PC-3 (cell line): ENCODE measurements around the gene PTPRA. TPM values are rescaled to one million over a fixed set of nuclear protein-coding genes. Genes with fewer than 3 reads are reported as not detected.

Experiments used
- ATAC-seq: fragments of 200-7000 bp; cut with Tn5 transposase; 2 replicates; pipeline ENCODE4 v1.9.1; 2020; ENCODE audit warnings: mild to moderate bottlenecking, moderate library complexity
- BruUV-seq: library from RNA; stranded (reverse); fragments of 400-500 nt; replicated peaks from 2 replicates; lab custom pipeline; 2021; lab: Mats Ljungman, UMichigan
- CTCF ChIA-PET: fragments of 300-600 bp; sonication (Branson Sonifier 250); formaldehyde crosslinking; loops from one replicate; lab custom pipeline; 2022; ENCODE audit warnings: antibody characterized with exemption; lab: Charles Lee
- POLR2A ChIA-PET: fragments of 300-600 bp; sonication (Branson Sonifier 250); formaldehyde crosslinking; loops from one replicate; lab custom pipeline; 2022; ENCODE audit warnings: antibody characterized with exemption; ENCODE audit not compliant: unreplicated experiment; lab: Charles Lee
- DNase-seq: peaks from one replicate; pipeline ENCODE4 v3.0.0-alpha.2; 2015
- H2AFZ ChIP-seq: fragments of 300-600 bp; sonication (generic); 2 replicates; pipeline ENCODE4 v1.6.0; 2016; ENCODE audit warnings: antibody characterized with exemption, low read length
- H3F3A ChIP-seq: fragments of 300-600 bp; sonication (generic); one replicate; pipeline ENCODE4 v1.6.0; 2017; ENCODE audit warnings: antibody characterized with exemption, low read length, control low read depth, mild to moderate bottlenecking; ENCODE audit not compliant: unreplicated experiment
- H3K27ac ChIP-seq: fragments of 300-600 bp; sonication (generic); 2 replicates; pipeline ENCODE4 v1.5.1; 2016; ENCODE audit warnings: mild to moderate bottlenecking, low read length
- H3K27me3 ChIP-seq: fragments of 300-600 bp; sonication (generic); 2 replicates; pipeline ENCODE4 v1.6.1; 2016; ENCODE audit warnings: low read length, mixed read lengths
- H3K36me3 ChIP-seq: fragments of 300-600 bp; sonication (generic); 2 replicates; pipeline ENCODE4 v1.6.1; 2016; ENCODE audit warnings: low read depth, mixed run types, low read length, mixed read lengths
- H3K4me1 ChIP-seq: fragments of 300-600 bp; sonication (generic); 2 replicates; pipeline ENCODE4 v1.5.1; 2016; ENCODE audit warnings: low read length; ENCODE audit not compliant: insufficient read depth
- H3K4me2 ChIP-seq: fragments of 300-600 bp; sonication (generic); 2 replicates; pipeline ENCODE4 v1.6.0; 2016; ENCODE audit warnings: low read length
- H3K4me3 ChIP-seq: fragments of 300-600 bp; sonication (generic); 2 replicates; pipeline ENCODE4 v1.5.1; 2016; ENCODE audit warnings: mild to moderate bottlenecking, low read length, mixed read lengths
- H3K79me2 ChIP-seq: fragments of 300-600 bp; sonication (generic); 2 replicates; pipeline ENCODE4 v1.6.1; 2017; ENCODE audit warnings: low read length, mixed read lengths
- H3K9ac ChIP-seq: fragments of 300-600 bp; sonication (generic); 2 replicates; pipeline ENCODE4 v1.6.0; 2016; ENCODE audit warnings: mild to moderate bottlenecking, low read length
- H3K9me2 ChIP-seq: fragments of 300-600 bp; sonication (generic); replicated peaks from 2 replicates; pipeline ENCODE4 v1.6.1; 2016; ENCODE audit warnings: mixed run types, low read length, mixed read lengths
- H3K9me3 ChIP-seq: fragments of 300-600 bp; sonication (generic); 2 replicates; pipeline ENCODE4 v1.6.1; 2016; ENCODE audit warnings: low read length, mixed read lengths
- H4K20me1 ChIP-seq: fragments of 300-600 bp; sonication (generic); 2 replicates; pipeline ENCODE4 v1.6.1; 2016; ENCODE audit warnings: low read length, mixed read lengths
- CTCF ChIP-seq: fragments of 300-600 bp; sonication (generic); conservative IDR thresholded peaks from 2 replicates; pipeline ENCODE4 v1.5.1; 2017; ENCODE audit warnings: antibody characterized with exemption, low read depth, mild to moderate bottlenecking, low read length
- EZH2 ChIP-seq: fragments of 300-600 bp; sonication (generic); IDR thresholded peaks from one replicate; pipeline ENCODE4 v1.6.1; 2017; ENCODE audit warnings: antibody characterized with exemption, mild to moderate bottlenecking, low read length; ENCODE audit not compliant: unreplicated experiment
- EZH2phosphoT487 ChIP-seq: fragments of 300-600 bp; sonication (generic); IDR thresholded peaks from 2 replicates; pipeline ENCODE4 v1.6.1; 2018; ENCODE audit warnings: mild to moderate bottlenecking, antibody characterized with exemption, low read length, borderline replicate concordance
- intact Hi-C: fragments of 100-400 bp; cut with micrococcal nuclease; formaldehyde crosslinking; loops from 2 replicates; pipeline ENCODE4 v1.9.0; 2023
- total RNA-seq: library from RNA; depleted of rRNA; stranded (reverse); fragments of >200 nt; gene quantifications from 2 replicates; pipeline ENCODE4 v1.2.3, GENCODE V29; 2014

The PTPRA gene
- total RNA-seq, 1 experiment from 2014 or later = 35.0 TPM

DNA sequence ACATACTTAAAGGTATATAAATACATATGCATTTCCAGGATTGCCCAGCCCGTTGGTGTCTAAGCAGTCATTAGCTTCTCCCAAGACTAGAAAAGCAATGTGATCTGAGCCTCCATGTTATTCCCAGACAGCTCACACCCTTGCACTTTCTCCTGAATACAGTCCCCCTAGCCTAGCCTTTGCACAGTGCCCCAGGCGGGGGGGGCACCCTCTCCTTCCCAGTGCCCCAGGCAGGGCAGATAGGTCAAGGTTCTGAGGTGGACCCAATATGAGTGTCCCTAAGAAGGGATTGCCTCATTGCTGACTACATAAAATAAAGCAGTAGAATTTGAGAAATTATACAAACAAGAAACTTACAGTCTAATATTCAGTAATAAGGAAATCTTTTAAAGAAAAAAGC, 154.7 kb downstream of the PTPRA start:
- intact Hi-C loops = no loop called here
- Histone ChIP-seq H3K36me3 (peaks cover 36% of the 10 kb centered on the region), H2AFZ (no peak overlapping the region), H3K4me3 (no peak overlapping the region), H4K20me1 (no peaks in the 10 kb centered on the region), H3K27ac (no peak overlapping the region), H3K4me2 (no peak overlapping the region), H3K27me3 (no peaks in the 10 kb centered on the region), H3K9me3 (no peaks in the 10 kb centered on the region), H3K4me1 (no peaks in the 10 kb centered on the region), H3K79me2 (no peaks in the 10 kb centered on the region), H3K9me2 (no peaks in the 10 kb centered on the region), H3K9ac (no peak overlapping the region), H3F3A (no peaks in the 10 kb centered on the region)
- POLR2A ChIA-PET = no interaction called here
- no TSS peak for BruUV-seq
- ATAC-seq (no peak), DNase-seq (no peak)
- no peak for TF ChIP-seq CTCF
- no peak for TF ChIP-seq EZH2phosphoT487
- TF ChIP-seq EZH2 = no peak
- CTCF ChIA-PET = no interaction called here

GRCh38 chr20:3031524-3032147, 158.4 kb downstream of the PTPRA start:
- BruUV-seq = no TSS peak
- Histone ChIP-seq H3K4me3 (no peak overlapping the region), H3K79me2 (no peaks in the 10 kb centered on the region), H3K27me3 (no peaks in the 10 kb centered on the region), H3K9me2 (no peaks in the 10 kb centered on the region), H4K20me1 (no peaks in the 10 kb centered on the region), H3K4me1 (no peaks in the 10 kb centered on the region), H3K4me2 (no peak overlapping the region), H3K27ac (no peak overlapping the region), H3F3A (no peaks in the 10 kb centered on the region), H2AFZ (no peak overlapping the region), H3K9me3 (no peaks in the 10 kb centered on the region), H3K36me3 (peaks cover 22% of the 10 kb centered on the region), H3K9ac (no peak overlapping the region)
- intact Hi-C loops = no loop called here
- ChIA-PET POLR2A (no interaction called here), CTCF (no interaction called here)
- TF ChIP-seq EZH2 (no peak), EZH2phosphoT487 (no peak)
- DNase-seq = no peak
- no peak for ATAC-seq

GRCh38 chr20:3032624-3033023, 159.3 kb downstream of the PTPRA start:
- DNase-seq (no peak), ATAC-seq (no peak)
- POLR2A ChIA-PET = no interaction called here
- Histone ChIP-seq H4K20me1 (no peaks in the 10 kb centered on the region), H3K36me3 (peaks cover 24% of the 10 kb centered on the region; the same call in 1 of the 2 replicates), H3K9me3 (no peaks in the 10 kb centered on the region), H3K9ac (no peak overlapping the region), H3K27ac (no peak overlapping the region), H3K4me1 (no peaks in the 10 kb centered on the region), H2AFZ (no peak overlapping the region), H3F3A (no peaks in the 10 kb centered on the region), H3K79me2 (no peaks in the 10 kb centered on the region), H3K27me3 (no peaks in the 10 kb centered on the region), H3K9me2 (no peaks in the 10 kb centered on the region), H3K4me2 (no peak overlapping the region), H3K4me3 (no peak overlapping the region)
- CTCF ChIA-PET = no interaction called here
- no TSS peak for BruUV-seq
- TF ChIP-seq CTCF (no peak), EZH2phosphoT487 (no peak), EZH2 (no peak)
- intact Hi-C loops = no loop called here
